CD8-positive, alpha-beta memory T cell (primary cell): ENCODE results near the gene RMDN3. TPM values are rescaled to one million over a fixed set of nuclear protein-coding genes. Genes with fewer than 3 reads are reported as not detected.

Source experiments
- CTCF ChIA-PET: fragments of 350-600 bp; sonication (Branson Sonifier 250); formaldehyde crosslinking; loops from one replicate; lab custom pipeline; 2021; ENCODE audit warnings: antibody characterized with exemption; lab: Charles Lee
- POLR2A ChIA-PET: fragments of 350-600 bp; sonication (Branson Sonifier 250); formaldehyde crosslinking; loops from one replicate; lab custom pipeline; 2021; ENCODE audit warnings: antibody characterized with exemption; lab: Charles Lee
- DNase-seq, 5 donors: peaks; one replicate each; pipeline versions ENCODE4 v3.0.0 to v3.0.0-alpha.2; 2020 to 2022; ENCODE audit warnings: mixed read lengths in 1 of 5
- H3K27ac ChIP-seq: one replicate; pipeline ENCODE4 v1.7.0; 2013; ENCODE audit warnings: low read depth, mild to moderate bottlenecking, low read length, moderate library complexity
- H3K27me3 ChIP-seq: 2 replicates; pipeline ENCODE4 v1.7.0; 2013; ENCODE audit warnings: low read length, mild to moderate bottlenecking; ENCODE audit not compliant: insufficient read depth, poor library complexity, severe bottlenecking
- H3K36me3 ChIP-seq: 2 replicates; pipeline ENCODE4 v1.7.0; 2013; ENCODE audit warnings: mild to moderate bottlenecking, low read length, moderate library complexity; ENCODE audit not compliant: insufficient read depth
- H3K4me1 ChIP-seq: 2 replicates; pipeline ENCODE4 v1.7.0; 2013; ENCODE audit warnings: mild to moderate bottlenecking, low read length, moderate library complexity; ENCODE audit not compliant: insufficient read depth
- H3K4me3 ChIP-seq: 2 replicates; pipeline ENCODE4 v1.7.0; 2013; ENCODE audit warnings: mild to moderate bottlenecking, low read length
- H3K9me3 ChIP-seq: 2 replicates; pipeline ENCODE4 v1.7.0; 2013; ENCODE audit warnings: mild to moderate bottlenecking, low read length
- H3K27ac Mint-ChIP-seq, 8 donors: one replicate each; pipeline ENCODE4 v1.8.0; 2020 to 2021; ENCODE audit warnings: mixed read lengths in 8 of 8, mild to moderate bottlenecking in 6 of 8, inconsistent platforms in 3 of 8, moderate library complexity in 3 of 8
- H3K27me3 Mint-ChIP-seq, 2 donors: one replicate each; pipeline ENCODE4 v1.8.0; 2020 to 2021; ENCODE audit warnings: mixed read lengths in 2 of 2, mild to moderate bottlenecking in 1 of 2, moderate library complexity in 1 of 2
- H3K36me3 Mint-ChIP-seq, 3 donors: one replicate each; pipeline ENCODE4 v1.8.0; 2020 to 2021; ENCODE audit warnings: mixed read lengths in 3 of 3, inconsistent platforms in 1 of 3, mild to moderate bottlenecking in 1 of 3
- H3K4me1 Mint-ChIP-seq, 3 donors: one replicate each; pipeline ENCODE4 v1.8.0; 2020 to 2021; ENCODE audit warnings: mixed read lengths in 3 of 3, inconsistent platforms in 1 of 3, mild to moderate bottlenecking in 1 of 3
- H3K4me3 Mint-ChIP-seq, 7 donors: one replicate each; pipeline ENCODE4 v1.8.0; 2020 to 2021; ENCODE audit warnings: mixed read lengths in 7 of 7, mild to moderate bottlenecking in 6 of 7, moderate library complexity in 4 of 7, inconsistent platforms in 2 of 7
- H3K9me3 Mint-ChIP-seq, 5 donors: one replicate each; pipeline ENCODE4 v1.8.0; 2020 to 2022; ENCODE audit warnings: mixed read lengths in 5 of 5, mild to moderate bottlenecking in 3 of 5, moderate library complexity in 2 of 5, inconsistent platforms in 1 of 5
- polyA plus RNA-seq: library from polyadenylated mRNA; unstranded; fragments of 300-500 nt; fragmentation: Illumina TruSeq; gene quantifications from one replicate; pipeline ENCODE4 v1.2.3, GENCODE V29; 2021
- total RNA-seq, 2 experiments: library from RNA; stranded (reverse); gene quantifications; one replicate each; pipeline ENCODE4 v1.2.3, GENCODE V29; 2021

Gene RMDN3
- total and polyA plus RNA-seq, 3 experiments from 2014 or later: 35.1 to 43.3 (median 42.4) TPM

GRCh38 chr15:40706121-40706520 is 48.9 kb downstream of the RMDN3 start:
- peaks cover 0 to 7% (median 0%) of the 10 kb centered on the region in 3 donors for H3K36me3 Mint-ChIP-seq
- POLR2A ChIA-PET: no interaction called here

GRCh38 chr15:40702077-40702476 is 53.0 kb downstream of the RMDN3 start:
- Histone ChIP-seq H3K36me3 (no peaks in the 10 kb centered on the region), H3K4me1 (no peaks in the 10 kb centered on the region), H3K4me3 (no peak overlapping the region), H3K9me3 (no peaks in the 10 kb centered on the region), H3K27me3 (no peaks in the 10 kb centered on the region), H3K27ac (no peak overlapping the region)
- Mint-ChIP-seq H3K27ac (no peak overlapping the region), H3K4me1 (no peaks in the 10 kb centered on the region), H3K4me3 (no peak overlapping the region), H3K27me3 (no peaks in the 10 kb centered on the region), H3K36me3 (peaks cover 0 to 3% (median 0%) of the 10 kb centered on the region in 3 donors), H3K9me3 (no peaks in the 10 kb centered on the region)
- ChIA-PET CTCF (interaction anchor here (1.4 kb wide), 1 partner anchor 83 kb away, joined by 3 read pairs; no protein-coding TSS in a partner anchor), POLR2A (no interaction called here)
- DNase-seq: peak in 2 of 5 donors; percentile 7 to 11

More at GRCh38 chr15:40706121-40706520, 48.9 kb downstream of the RMDN3 start:
- H3K4me1 ChIP-seq: no peaks in the 10 kb centered on the region
- CTCF ChIA-PET: interaction anchor here (1.5 kb wide), 1 partner anchor 101 kb away, joined by 3 read pairs; the partner anchor contains the start of genes DNAJC17 and ZFYVE19
- Mint-ChIP-seq H3K9me3 (no peaks in the 10 kb centered on the region), H3K27me3 (no peaks in the 10 kb centered on the region), H3K27ac (no peak overlapping the region), H3K4me1 (no peaks in the 10 kb centered on the region), H3K4me3 (no peak overlapping the region)
- no peak overlapping the region for H3K4me3 ChIP-seq
- no peaks in the 10 kb centered on the region for H3K9me3 ChIP-seq
- no peaks in the 10 kb centered on the region for H3K36me3 ChIP-seq
- DNase-seq: no peak
- H3K27ac ChIP-seq: no peak overlapping the region
- H3K27me3 ChIP-seq: no peaks in the 10 kb centered on the region

- Mint-ChIP-seq H3K4me3 (peak overlapping the region in 3 of 7 donors; percentile 21 to 57 (median 44)), H3K36me3 (peaks cover 0 to 16% (median 0%) of the 10 kb centered on the region in 3 donors), H3K9me3 (no peaks in the 10 kb centered on the region), H3K4me1 (peaks cover 16 to 24% (median 19%) of the 10 kb centered on the region in 3 donors), H3K27me3 (no peaks in the 10 kb centered on the region), H3K27ac (peak overlapping the region in 3 of 8 donors; percentile 8 to 41 (median 37))
- Histone ChIP-seq H3K4me3 (no peak overlapping the region), H3K27ac (no peak overlapping the region), H3K9me3 (no peaks in the 10 kb centered on the region), H3K36me3 (no peaks in the 10 kb centered on the region), H3K4me1 (peaks cover 8% of the 10 kb centered on the region), H3K27me3 (no peaks in the 10 kb centered on the region)
- POLR2A ChIA-PET: no interaction called here
- DNase-seq: no peak
- CTCF ChIA-PET: no interaction called here
Observed at GRCh38 chr15:40697916-40698315, 57.1 kb downstream of the RMDN3 start.

- Histone ChIP-seq H3K27me3 (no peaks in the 10 kb centered on the region), H3K4me3 (no peak overlapping the region), H3K36me3 (no peaks in the 10 kb centered on the region), H3K4me1 (peaks cover 8% of the 10 kb centered on the region), H3K27ac (no peak overlapping the region), H3K9me3 (no peaks in the 10 kb centered on the region)
- CTCF ChIA-PET: interaction anchor here (1.3 to 3.9 kb wide), 2 partner anchors 87 to 198 kb away, joined by 3 to 16 read pairs; partner anchors contain the start of gene VPS18
- H3K4me1 Mint-ChIP-seq: peaks cover 19 to 28% (median 20%) of the 10 kb centered on the region in 3 donors
- no peak for DNase-seq
- peaks cover 0 to 26% (median 0%) of the 10 kb centered on the region in 3 donors for H3K36me3 Mint-ChIP-seq
- H3K9me3 Mint-ChIP-seq: no peaks in the 10 kb centered on the region
- H3K27ac Mint-ChIP-seq: peak overlapping the region in 3 of 8 donors; percentile 35 to 97 (median 79)
- POLR2A ChIA-PET: no interaction called here
- peak overlapping the region; percentile 33 to 99 (median 96) for H3K4me3 Mint-ChIP-seq
- H3K27me3 Mint-ChIP-seq: no peaks in the 10 kb centered on the region
Observed at GRCh38 chr15:40696228-40696627, 58.8 kb downstream of the RMDN3 start.

- Histone ChIP-seq H3K4me3 (peak overlapping the region; percentile 96), H3K4me1 (peaks cover 8% of the 10 kb centered on the region), H3K9me3 (no peaks in the 10 kb centered on the region), H3K27ac (peak overlapping the region; percentile 98), H3K36me3 (no peaks in the 10 kb centered on the region), H3K27me3 (no peaks in the 10 kb centered on the region)
- H3K4me1 Mint-ChIP-seq: peaks cover 19 to 28% (median 20%) of the 10 kb centered on the region in 3 donors
- H3K27ac Mint-ChIP-seq: peak overlapping the region; percentile 17 to 97 (median 90)
- no peaks in the 10 kb centered on the region for H3K27me3 Mint-ChIP-seq
- peaks cover 0 to 26% (median 0%) of the 10 kb centered on the region in 3 donors for H3K36me3 Mint-ChIP-seq
- ChIA-PET POLR2A (interaction anchor here (0.5 to 2.3 kb wide), 10 partner anchors 9 to 535 kb away, joined by 3 to 11 read pairs (median 4); partner anchors contain the start of genes C15orf62, CHP1, DNAJC17 and EXD1), CTCF (interaction anchor here (1.5 to 3.9 kb wide), 7 partner anchors 17 to 255 kb away, joined by 3 to 16 read pairs (median 7); partner anchors contain the start of genes BAHD1 and VPS18)
- no peaks in the 10 kb centered on the region for H3K9me3 Mint-ChIP-seq
- peak overlapping the region; percentile 92 to 99 (median 96) for H3K4me3 Mint-ChIP-seq
- DNase-seq: peak in 1 of 5 donors; percentile 11
Observed at GRCh38 chr15:40695469-40695890, 59.6 kb downstream of the RMDN3 start.

- Histone ChIP-seq H3K9me3 (no peaks in the 10 kb centered on the region), H3K27ac (peak within 1 kb of the TSS; percentile 98), H3K4me3 (peak within 1 kb of the TSS; percentile 96), H3K27me3 (no peaks in the 10 kb centered on the region), H3K4me1 (peaks cover 8% of the 10 kb centered on the region), H3K36me3 (no peaks in the 10 kb centered on the region)
- POLR2A ChIA-PET: interaction anchor here (0.5 to 2.3 kb wide), 15 partner anchors 9 to 536 kb away, joined by 3 to 11 read pairs (median 3); partner anchors contain the start of genes C15orf62, CHP1, DNAJC17 and EXD1
- Mint-ChIP-seq H3K27me3 (no peaks in the 10 kb centered on the region), H3K9me3 (no peaks in the 10 kb centered on the region), H3K4me3 (peak within 1 kb of the TSS; percentile 92 to 99 (median 96)), H3K4me1 (peaks cover 19 to 28% (median 20%) of the 10 kb centered on the region in 3 donors), H3K36me3 (peaks cover 0 to 27% (median 1%) of the 10 kb centered on the region in 3 donors), H3K27ac (peak within 1 kb of the TSS; percentile 91 to 99 (median 98))
- CTCF ChIA-PET: interaction anchor here (0.8 to 3.9 kb wide), 9 partner anchors 16 to 255 kb away, joined by 3 to 16 read pairs (median 6); partner anchors contain the start of genes BAHD1 and VPS18
- peak; percentile 86 to 94 (median 90) for DNase-seq
Observed at GRCh38 chr15:40694688-40695468, 60.2 kb downstream of the RMDN3 start, which contains the start of gene RAD51. Gene RAD51, plus strand, starts transcription at chr15:40695174. Its CDS starts 3,585 bp downstream, at chr15:40698759.

GRCh38 chr15:40693904-40694687 is 61.0 kb downstream of the RMDN3 start:
- ChIA-PET CTCF (interaction anchor here (0.8 to 3.9 kb wide), 11 partner anchors 14 to 254 kb away, joined by 3 to 16 read pairs (median 4); partner anchors contain the start of genes BAHD1 and VPS18), POLR2A (interaction anchor here (0.6 to 2.3 kb wide), 13 partner anchors 16 to 537 kb away, joined by 3 to 11 read pairs (median 4); partner anchors contain the start of genes C15orf62, CHP1, DNAJC17 and EXD1)
- Mint-ChIP-seq H3K4me3 (peak overlapping the region; percentile 92 to 99 (median 96)), H3K9me3 (no peaks in the 10 kb centered on the region), H3K27me3 (no peaks in the 10 kb centered on the region), H3K27ac (peak overlapping the region; percentile 91 to 99 (median 98)), H3K4me1 (peaks cover 20 to 30% (median 23%) of the 10 kb centered on the region in 3 donors), H3K36me3 (peaks cover 0 to 32% (median 1%) of the 10 kb centered on the region in 3 donors)
- Histone ChIP-seq H3K4me3 (peak overlapping the region; percentile 96), H3K27me3 (no peaks in the 10 kb centered on the region), H3K9me3 (no peaks in the 10 kb centered on the region), H3K36me3 (no peaks in the 10 kb centered on the region), H3K4me1 (peaks cover 8% of the 10 kb centered on the region), H3K27ac (peak overlapping the region; percentile 98)
- DNase-seq: peak in 1 of 5 donors; percentile 11
